DMS53 treated with DMSO at 0.1 percent for 48 hours (cell line): ENCODE measurements around the gene ZPLD1.
A peak's percentile ranks its signal among the peaks of the same experiment; 100 is the strongest.

Experiments
- DNase-seq: peaks from one replicate; lab custom pipeline; 2025; ENCODE audit not compliant: unreplicated experiment; lab: John Stamatoyannopoulos, UW

The ZPLD1 gene

GRCh38 chr3:102434715-102435114 is at the start of gene ZPLD1:
Gene ZPLD1, plus strand, starts transcription at chr3:102435015. Its CDS starts 3,473 bp downstream, at chr3:102438488.
- no peak for DNase-seq

GRCh38 chr3:102390171-102390864 is 44.5 kb upstream of the ZPLD1 start:
- DNase-seq = no peak

- no peak for DNase-seq
These were observed 43.9 kb upstream of the ZPLD1 start for GRCh38 chr3:102390916-102391315.

- no peak for DNase-seq
These were observed 43.3 kb upstream of the ZPLD1 start for GRCh38 chr3:102391491-102391890.

GRCh38 chr3:102394517-102394916 is 40.3 kb upstream of the ZPLD1 start:
- no peak for DNase-seq

GRCh38 chr3:102398176-102398575 is 36.6 kb upstream of the ZPLD1 start:
- peak; percentile 32 for DNase-seq

GRCh38 chr3:102398666-102399065 is 36.1 kb upstream of the ZPLD1 start:
- no peak for DNase-seq

GRCh38 chr3:102400142-102400541 is 34.7 kb upstream of the ZPLD1 start:
- DNase-seq = no peak

GRCh38 chr3:102400766-102401165 is 34.0 kb upstream of the ZPLD1 start:
- DNase-seq = no peak

- no peak for DNase-seq
These were observed 24.2 kb upstream of the ZPLD1 start for GRCh38 chr3:102410616-102411015.

- no peak for DNase-seq
These were observed 19.3 kb upstream of the ZPLD1 start for GRCh38 chr3:102415553-102415952.

- no peak for DNase-seq
These were observed 15.0 kb upstream of the ZPLD1 start for GRCh38 chr3:102419786-102420185.

- DNase-seq = no peak
These were observed 7.0 kb downstream of the ZPLD1 start for GRCh38 chr3:102441832-102442231.

- DNase-seq = no peak
These were observed 8.2 kb downstream of the ZPLD1 start for GRCh38 chr3:102443021-102443420.

- DNase-seq = no peak
These were observed 9.3 kb downstream of the ZPLD1 start for GRCh38 chr3:102444101-102444500.

- no peak for DNase-seq
These were observed 12.5 kb downstream of the ZPLD1 start for GRCh38 chr3:102447272-102447671.

- peak; percentile 55 for DNase-seq
These were observed 14.5 kb downstream of the ZPLD1 start for GRCh38 chr3:102449341-102449740.

- DNase-seq = no peak
These were observed 15.1 kb downstream of the ZPLD1 start for GRCh38 chr3:102449930-102450329.

GRCh38 chr3:102450976-102451375 is 16.2 kb downstream of the ZPLD1 start:
- DNase-seq = no peak

GRCh38 chr3:102451543-102451942 is 16.7 kb downstream of the ZPLD1 start:
- no peak for DNase-seq

GRCh38 chr3:102454181-102454580 is 19.4 kb downstream of the ZPLD1 start:
- peak; percentile 55 for DNase-seq

GRCh38 chr3:102457644-102458043 is 22.8 kb downstream of the ZPLD1 start:
- no peak for DNase-seq

GRCh38 chr3:102460579-102460978 is 25.8 kb downstream of the ZPLD1 start:
- DNase-seq = no peak
